Stimulated activated naive CD8-positive, alpha-beta T cell treated with anti-CD3 and anti-CD28 coated beads, Interleukin-15, amount 100 ng/mL, for 72 hours (primary cell): ENCODE measurements around the gene IFNLR1.

Experiments
- ATAC-seq: fragments of 150-1000 bp; cut with Tn5 transposase; 2 replicates; pipeline ENCODE4 v1.10.0; 2021; ENCODE audit warnings: mild to moderate bottlenecking, moderate library complexity
- DNase-seq, 2 donors: peaks; one replicate each; pipeline ENCODE4 v3.0.0; 2021 to 2022
- H3K27ac Mint-ChIP-seq, 2 donors: one replicate each; pipeline ENCODE4 v1.8.0; 2022; ENCODE audit warnings: mild to moderate bottlenecking in 2 of 2, mixed read lengths in 2 of 2, moderate library complexity in 2 of 2
- H3K27me3 Mint-ChIP-seq: one replicate; pipeline ENCODE4 v1.8.0; 2022; ENCODE audit warnings: mixed read lengths
- H3K4me1 Mint-ChIP-seq: one replicate; pipeline ENCODE4 v1.8.0; 2022; ENCODE audit warnings: mild to moderate bottlenecking, mixed read lengths
- H3K4me3 Mint-ChIP-seq, 2 donors: one replicate each; pipeline ENCODE4 v1.8.0; 2022; ENCODE audit warnings: mild to moderate bottlenecking in 2 of 2, mixed read lengths in 2 of 2, moderate library complexity in 1 of 2
- H3K9me3 Mint-ChIP-seq, 2 donors: one replicate each; pipeline ENCODE4 v1.8.0; 2022; ENCODE audit warnings: mixed read lengths in 2 of 2

IFNLR1 gene

GRCh38 chr1:24193046-24193445, 6.0 kb upstream of the IFNLR1 start:
- no peak overlapping the region for H3K27ac Mint-ChIP-seq
- DNase-seq: no peak
- H3K9me3 Mint-ChIP-seq: peaks cover 0 to 10% of the 10 kb centered on the region in 2 donors
- ATAC-seq: no peak
- no peaks in the 10 kb centered on the region for H3K27me3 Mint-ChIP-seq
- no peak overlapping the region for H3K4me3 Mint-ChIP-seq
- H3K4me1 Mint-ChIP-seq: peaks cover 79% of the 10 kb centered on the region

GRCh38 chr1:24191860-24192259, 4.8 kb upstream of the IFNLR1 start:
- peak overlapping the region; percentile 54 to 75 for H3K4me3 Mint-ChIP-seq
- no peaks in the 10 kb centered on the region for H3K27me3 Mint-ChIP-seq
- peaks cover 85% of the 10 kb centered on the region for H3K4me1 Mint-ChIP-seq
- DNase-seq (peak; percentile 50 to 59), ATAC-seq (peak; percentile 88)
- H3K9me3 Mint-ChIP-seq: peaks cover 0 to 10% of the 10 kb centered on the region in 2 donors
- H3K27ac Mint-ChIP-seq: peak overlapping the region; percentile 74 to 96

- H3K27me3 Mint-ChIP-seq: no peaks in the 10 kb centered on the region
- DNase-seq (no peak), ATAC-seq (no peak)
- H3K4me1 Mint-ChIP-seq: peaks cover 91% of the 10 kb centered on the region
- peak overlapping the region; percentile 35 to 56 for H3K4me3 Mint-ChIP-seq
- H3K9me3 Mint-ChIP-seq: peaks cover 0 to 10% of the 10 kb centered on the region in 2 donors
- peak overlapping the region in 1 of 2 donors; percentile 9 for H3K27ac Mint-ChIP-seq
Observed at GRCh38 chr1:24190983-24191461, 3.9 kb upstream of the IFNLR1 start.

GRCh38 chr1:24189528-24189927, 2.4 kb upstream of the IFNLR1 start:
- H3K4me1 Mint-ChIP-seq: peaks cover 77% of the 10 kb centered on the region
- H3K9me3 Mint-ChIP-seq: peaks cover 0 to 10% of the 10 kb centered on the region in 2 donors
- no peaks in the 10 kb centered on the region for H3K27me3 Mint-ChIP-seq
- peak; percentile 34 to 45 for DNase-seq
- ATAC-seq: no peak
- H3K27ac Mint-ChIP-seq: no peak overlapping the region
- H3K4me3 Mint-ChIP-seq: peak overlapping the region; percentile 34 to 48

GRCh38 chr1:24186711-24186992, 437 bp downstream of the IFNLR1 start:
- H3K4me1 Mint-ChIP-seq: peaks cover 58% of the 10 kb centered on the region
- H3K27ac Mint-ChIP-seq: peak overlapping the region; percentile 52 to 94
- ATAC-seq (no peak), DNase-seq (no peak)
- H3K4me3 Mint-ChIP-seq: peak overlapping the region; percentile 90 to 91
- H3K9me3 Mint-ChIP-seq: peaks cover 0 to 8% of the 10 kb centered on the region in 2 donors
- H3K27me3 Mint-ChIP-seq: no peaks in the 10 kb centered on the region

GRCh38 chr1:24186031-24186710, 918 bp downstream of the IFNLR1 start:
- ATAC-seq (no peak), DNase-seq (no peak)
- H3K4me3 Mint-ChIP-seq: peak overlapping the region; percentile 90 to 91
- H3K9me3 Mint-ChIP-seq: peaks cover 0 to 3% of the 10 kb centered on the region in 2 donors
- no peaks in the 10 kb centered on the region for H3K27me3 Mint-ChIP-seq
- H3K4me1 Mint-ChIP-seq: peaks cover 53% of the 10 kb centered on the region
- H3K27ac Mint-ChIP-seq: peak overlapping the region; percentile 52 to 94

- Mint-ChIP-seq H3K9me3 (no peaks in the 10 kb centered on the region), H3K4me1 (peaks cover 42% of the 10 kb centered on the region), H3K4me3 (no peak overlapping the region), H3K27ac (no peak overlapping the region), H3K27me3 (no peaks in the 10 kb centered on the region)
- no peak for ATAC-seq
- no peak for DNase-seq
Observed at GRCh38 chr1:24185076-24185475, 2.0 kb downstream of the IFNLR1 start.

GRCh38 chr1:24182061-24182460, 5.0 kb downstream of the IFNLR1 start:
- no peak overlapping the region for H3K4me3 Mint-ChIP-seq
- ATAC-seq: no peak
- H3K4me1 Mint-ChIP-seq: peaks cover 16% of the 10 kb centered on the region
- H3K27ac Mint-ChIP-seq: no peak overlapping the region
- no peak for DNase-seq
- no peaks in the 10 kb centered on the region for H3K27me3 Mint-ChIP-seq
- H3K9me3 Mint-ChIP-seq: no peaks in the 10 kb centered on the region

GRCh38 chr1:24181619-24182018, 5.5 kb downstream of the IFNLR1 start:
- no peak overlapping the region for H3K4me3 Mint-ChIP-seq
- H3K4me1 Mint-ChIP-seq: peaks cover 15% of the 10 kb centered on the region
- H3K27ac Mint-ChIP-seq: no peak overlapping the region
- H3K27me3 Mint-ChIP-seq: no peaks in the 10 kb centered on the region
- DNase-seq (no peak), ATAC-seq (no peak)
- H3K9me3 Mint-ChIP-seq: no peaks in the 10 kb centered on the region

GRCh38 chr1:24180676-24181075, 6.4 kb downstream of the IFNLR1 start:
- DNase-seq (no peak), ATAC-seq (no peak)
- H3K27me3 Mint-ChIP-seq: no peaks in the 10 kb centered on the region
- no peak overlapping the region for H3K4me3 Mint-ChIP-seq
- H3K9me3 Mint-ChIP-seq: no peaks in the 10 kb centered on the region
- H3K27ac Mint-ChIP-seq: no peak overlapping the region
- H3K4me1 Mint-ChIP-seq: peaks cover 8% of the 10 kb centered on the region

- DNase-seq (no peak), ATAC-seq (no peak)
- Mint-ChIP-seq H3K4me1 (peaks cover 6% of the 10 kb centered on the region), H3K27ac (no peak overlapping the region), H3K4me3 (no peak overlapping the region), H3K27me3 (no peaks in the 10 kb centered on the region), H3K9me3 (no peaks in the 10 kb centered on the region)
Observed at GRCh38 chr1:24179251-24179840, 7.7 kb downstream of the IFNLR1 start.

- Mint-ChIP-seq H3K27ac (no peak overlapping the region), H3K4me1 (no peaks in the 10 kb centered on the region), H3K27me3 (no peaks in the 10 kb centered on the region), H3K4me3 (no peak overlapping the region), H3K9me3 (no peaks in the 10 kb centered on the region)
- no peak for DNase-seq
- ATAC-seq: no peak
Observed at GRCh38 chr1:24178407-24178806, 8.7 kb downstream of the IFNLR1 start.

- no peak for ATAC-seq
Observed at GRCh38 chr1:24177161-24177560, 9.9 kb downstream of the IFNLR1 start.

GRCh38 chr1:24175033-24175755, 11.9 kb downstream of the IFNLR1 start:
- H3K4me3 Mint-ChIP-seq: no peak overlapping the region
- no peak for DNase-seq
- H3K27me3 Mint-ChIP-seq: no peaks in the 10 kb centered on the region
- H3K4me1 Mint-ChIP-seq: no peaks in the 10 kb centered on the region
- no peak for ATAC-seq
- H3K27ac Mint-ChIP-seq: no peak overlapping the region
- no peaks in the 10 kb centered on the region for H3K9me3 Mint-ChIP-seq

More at GRCh38 chr1:24177161-24177560, 9.9 kb downstream of the IFNLR1 start:
- DNase-seq: no peak
- Mint-ChIP-seq H3K27me3 (no peaks in the 10 kb centered on the region), H3K4me1 (no peaks in the 10 kb centered on the region), H3K27ac (peak overlapping the region in 1 of 2 donors; percentile 32), H3K9me3 (no peaks in the 10 kb centered on the region), H3K4me3 (no peak overlapping the region)

- Mint-ChIP-seq H3K27me3 (no peaks in the 10 kb centered on the region), H3K27ac (no peak overlapping the region), H3K4me3 (no peak overlapping the region), H3K4me1 (no peaks in the 10 kb centered on the region), H3K9me3 (no peaks in the 10 kb centered on the region)
- no peak for ATAC-seq
- no peak for DNase-seq
Observed at GRCh38 chr1:24173638-24174575, 13.2 kb downstream of the IFNLR1 start.
